OCI-LY1 (cell line): ENCODE results near the gene TMEM131.

Experiments
- CTCF ChIP-seq: fragments of 200-600 bp; sonication (generic), shearing (Covaris generic); IDR thresholded peaks from 2 replicates; pipeline ENCODE4 v1.5.1; 2017; ENCODE audit warnings: mild to moderate bottlenecking, antibody characterized with exemption, low read length, moderate library complexity, mixed read lengths
- EZH2 ChIP-seq: fragments of 200-600 bp; sonication (generic), shearing (Covaris generic); IDR thresholded peaks from 2 replicates; pipeline ENCODE4 v1.8.0; 2017; ENCODE audit warnings: borderline replicate concordance, mixed run types, mild to moderate bottlenecking, antibody characterized with exemption, low read length, moderate library complexity, mixed read lengths

DNA sequence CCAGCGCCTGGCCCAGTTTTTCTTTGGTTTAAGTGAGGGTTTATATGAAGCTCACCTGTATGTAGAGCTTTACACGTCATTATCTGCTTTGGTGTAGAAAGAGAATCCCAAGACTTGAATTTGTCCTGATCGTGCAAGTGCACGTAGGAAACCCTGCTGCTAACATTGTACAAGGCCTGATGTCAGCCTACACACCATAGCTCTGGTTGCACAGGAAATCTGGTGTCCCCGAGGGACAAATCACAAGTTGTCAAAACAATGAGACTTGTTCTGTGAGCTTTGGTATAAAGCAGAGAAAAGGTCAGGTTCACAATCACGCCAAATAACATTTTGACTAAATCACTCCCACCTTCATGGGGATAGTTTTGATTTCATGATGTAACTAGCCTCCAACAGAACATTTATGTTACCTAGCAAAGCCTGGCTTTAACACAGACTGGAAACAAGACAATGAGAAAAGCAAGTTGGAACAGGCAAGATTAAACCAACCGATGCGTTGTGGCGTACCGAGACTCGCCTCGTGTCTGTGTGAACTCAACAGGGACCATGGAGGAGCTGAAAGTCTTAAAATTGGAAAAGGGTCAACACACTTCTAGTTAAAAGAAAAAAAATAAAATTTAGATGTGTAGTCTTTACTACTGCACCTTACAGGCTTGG, 240.9 kb downstream of the TMEM131 start:
- TF ChIP-seq CTCF (no peak), EZH2 (no peak)
